ENCODE results near the gene STRBP. TPM values are rescaled to one million over a fixed set of nuclear protein-coding genes. Genes with fewer than 3 reads are reported as not detected.

The STRBP gene
- total and polyA plus RNA-seq, 2 of the 8 experiments (the other 6 are each of a cell fraction or from before 2014, with no cell fraction given), result 29.7 to 105 TPM

DNA sequence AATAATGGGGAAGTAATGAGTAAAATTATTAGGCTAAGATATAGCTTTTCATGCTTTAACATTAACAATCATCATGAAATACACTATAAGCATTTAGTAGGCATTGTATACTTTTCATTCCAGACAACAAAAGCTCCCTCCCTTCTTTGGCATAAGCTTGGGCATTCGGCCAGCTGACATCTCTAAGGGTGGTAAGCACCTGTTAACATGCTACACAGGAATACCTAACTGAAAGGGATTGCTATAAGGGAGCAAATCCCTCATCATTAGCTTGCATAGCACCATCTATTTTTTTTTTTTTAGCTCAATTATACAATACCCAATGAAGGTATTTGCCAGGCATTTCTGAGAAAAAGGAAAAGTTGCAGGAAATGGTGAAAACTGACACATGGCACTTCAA lies 16.6 kb downstream of the STRBP start (continued):
- TF ChIP-seq CHD7 (IDR thresholded peaks at IDR 0.05; ENCODE audit: insufficient replicate concordance, low read length), result no peak
- no peak for TF ChIP-seq KDM5A (IDR thresholded peaks at IDR 0.05; ENCODE audit: low read length)
- TF ChIP-seq SAP30 (IDR thresholded peaks at IDR 0.05; ENCODE audit: insufficient read depth, insufficient replicate concordance, low read length), result no peak
- TF ChIP-seq POLR2A (IDR thresholded peaks at IDR 0.05; ENCODE audit: control extremely low read depth in 1 of 2, low read depth in 2 of 2, low read length in 2 of 2), result no peak
- TF ChIP-seq RNF2 (IDR thresholded peaks at IDR 0.05; ENCODE audit: borderline replicate concordance, low read depth, low read length, missing control alignments, poor library complexity, severe bottlenecking), result no peak
- no peak for TF ChIP-seq CEBPB (IDR thresholded peaks at IDR 0.05; ENCODE audit: low read depth, low read length)
- no peak for TF ChIP-seq HDAC6 (IDR thresholded peaks at IDR 0.05; ENCODE audit: low read depth, low read length)
- no peak for TF ChIP-seq SP4 (IDR thresholded peaks at IDR 0.05; ENCODE audit: low read length)
- no peak for TF ChIP-seq JUN (IDR thresholded peaks at IDR 0.05; ENCODE audit: low read depth, low read length)
- no peak for TF ChIP-seq CHD2 (IDR thresholded peaks at IDR 0.05; ENCODE audit: low read length)
- TF ChIP-seq HDAC2 (IDR thresholded peaks at IDR 0.05; ENCODE audit: borderline replicate concordance in 1 of 2, low read depth in 2 of 2, low read length in 2 of 2), result no peak
- TF ChIP-seq GABPA (IDR thresholded peaks at IDR 0.05; ENCODE audit: borderline replicate concordance, insufficient read depth, low read length), result no peak

Measured in H1 (cell line).